Measurements from ENCODE around the gene USP46. TPM values are rescaled to one million over a fixed set of nuclear protein-coding genes. Genes with fewer than 3 reads are reported as not detected.

The USP46 gene
- total RNA-seq, 1 donor from 2014 or later, result 51.2 TPM

GRCh38 chr4:52661966-52662690 lies 3.0 kb upstream of the USP46 start:
- no peak overlapping the region for H3K4me3 ChIP-seq (ENCODE audit: insufficient read depth, low read depth, low read length)
- H4K20me1 ChIP-seq (ENCODE audit: insufficient read depth, low read length), result peaks cover 11% of the 10 kb centered on the region
- Mint-ChIP-seq H3K27ac (ENCODE audit: unreplicated experiment) (no peak overlapping the region), H3K4me1 (ENCODE audit: low read depth, unreplicated experiment) (peaks cover 17% of the 10 kb centered on the region), H3K36me3 (ENCODE audit: low read depth, unreplicated experiment) (peaks cover 3% of the 10 kb centered on the region), H3K4me3 (ENCODE audit: unreplicated experiment) (peak overlapping the region; percentile 4), H3K9me3 (ENCODE audit: unreplicated experiment) (peaks cover 2% of the 10 kb centered on the region), H3K27me3 (ENCODE audit: low read depth, unreplicated experiment) (no peaks in the 10 kb centered on the region)
- TF ChIP-seq EZH2 (IDR thresholded peaks at IDR 0.05; ENCODE audit: insufficient read depth, low read length) (no peak), CTCF (IDR thresholded peaks at IDR 0.05; ENCODE audit: insufficient read depth, low read depth, low read length) (no peak)
- no peak overlapping the region for H3K27ac ChIP-seq (ENCODE audit: low read depth, low read length)
- FAIRE-seq (no peak), DNase-seq (ENCODE audit: low read depth) (no peak)
- no peaks in the 10 kb centered on the region for H3K9me3 ChIP-seq (ENCODE audit: insufficient read depth, low read depth, low read length)
- H2AFZ ChIP-seq (ENCODE audit: low read depth, low read length), result no peak overlapping the region
- no peak overlapping the region for H3K4me2 ChIP-seq (ENCODE audit: low read length)
- H3K27me3 ChIP-seq (ENCODE audit: insufficient read depth, low read length), result no peaks in the 10 kb centered on the region
- peaks cover 20% of the 10 kb centered on the region for H3K79me2 ChIP-seq (ENCODE audit: insufficient read depth, low read length)
- H3K4me1 ChIP-seq (ENCODE audit: insufficient read depth, low read length), result peaks cover 16% of the 10 kb centered on the region
- H3K9ac ChIP-seq (ENCODE audit: low read length), result no peak overlapping the region
- no peaks in the 10 kb centered on the region for H3K36me3 ChIP-seq (ENCODE audit: insufficient read depth, low read length)

DNA sequence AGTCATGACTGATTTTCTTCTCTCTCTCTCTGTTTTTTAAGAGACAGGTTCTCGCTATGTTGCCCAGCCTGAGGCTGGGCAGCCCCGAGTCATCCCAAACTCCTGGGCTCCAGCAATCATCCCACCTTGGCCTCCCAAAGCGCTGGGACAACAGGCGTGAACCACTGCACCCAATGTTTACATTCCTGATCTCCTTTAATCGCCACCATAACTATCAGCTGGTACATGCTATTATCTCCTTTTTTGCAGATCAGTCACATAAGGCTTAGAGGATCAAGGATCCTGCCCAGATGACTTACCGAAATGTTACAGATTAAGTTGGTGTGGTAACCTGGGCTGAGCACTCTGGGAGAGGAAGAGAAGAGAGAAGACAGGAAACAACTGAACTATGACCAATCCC lies 1.5 kb upstream of the USP46 start:
- Histone ChIP-seq H2AFZ (ENCODE audit: low read depth, low read length) (no peak overlapping the region), H3K4me1 (ENCODE audit: insufficient read depth, low read length) (peaks cover 16% of the 10 kb centered on the region), H3K9me3 (ENCODE audit: insufficient read depth, low read depth, low read length) (no peaks in the 10 kb centered on the region), H3K27me3 (ENCODE audit: insufficient read depth, low read length) (no peaks in the 10 kb centered on the region), H3K36me3 (ENCODE audit: insufficient read depth, low read length) (no peaks in the 10 kb centered on the region), H3K4me3 (ENCODE audit: insufficient read depth, low read depth, low read length) (no peak overlapping the region), H3K79me2 (ENCODE audit: insufficient read depth, low read length) (peaks cover 32% of the 10 kb centered on the region), H3K9ac (ENCODE audit: low read length) (no peak overlapping the region), H3K4me2 (ENCODE audit: low read length) (peak overlapping the region; percentile 95), H4K20me1 (ENCODE audit: insufficient read depth, low read length) (peaks cover 22% of the 10 kb centered on the region), H3K27ac (ENCODE audit: low read depth, low read length) (no peak overlapping the region)
- Mint-ChIP-seq H3K36me3 (ENCODE audit: low read depth, unreplicated experiment) (peaks cover 3% of the 10 kb centered on the region), H3K4me1 (ENCODE audit: low read depth, unreplicated experiment) (peaks cover 22% of the 10 kb centered on the region), H3K27me3 (ENCODE audit: low read depth, unreplicated experiment) (no peaks in the 10 kb centered on the region), H3K27ac (ENCODE audit: unreplicated experiment) (no peak overlapping the region), H3K9me3 (ENCODE audit: unreplicated experiment) (peaks cover 2% of the 10 kb centered on the region), H3K4me3 (ENCODE audit: unreplicated experiment) (peak overlapping the region; percentile 88)
- TF ChIP-seq EZH2 (IDR thresholded peaks at IDR 0.05; ENCODE audit: insufficient read depth, low read length) (no peak), CTCF (IDR thresholded peaks at IDR 0.05; ENCODE audit: insufficient read depth, low read depth, low read length) (no peak)
- FAIRE-seq (no peak), DNase-seq (ENCODE audit: low read depth) (no peak)

DNA sequence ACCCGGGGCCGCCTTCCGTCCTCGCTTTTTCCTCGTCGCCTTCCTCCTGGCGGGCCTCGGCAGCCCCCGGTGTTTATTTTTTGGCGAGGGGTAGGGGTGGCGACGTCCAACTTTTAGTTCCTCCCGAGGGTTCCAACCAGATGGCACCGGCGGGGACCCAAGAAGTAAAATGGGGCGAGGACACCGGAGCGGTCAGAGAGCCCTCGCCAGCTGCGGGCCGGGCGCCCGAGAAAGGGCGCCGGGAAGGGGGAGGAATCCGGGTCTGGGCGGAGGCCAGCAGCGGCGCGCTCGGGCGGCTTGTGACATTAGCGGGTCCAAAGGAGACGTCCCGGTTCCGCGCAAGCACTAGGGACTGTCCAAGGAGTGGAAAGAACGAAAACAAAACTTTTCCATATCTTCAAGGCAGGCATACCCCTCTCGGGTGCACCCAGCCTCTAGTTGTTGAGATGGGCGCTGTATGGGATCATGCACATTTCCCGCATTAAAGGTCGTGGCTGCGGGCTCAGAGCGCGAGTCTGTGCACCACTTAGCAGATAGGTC lies 691 bp upstream of the USP46 start:
- Histone ChIP-seq H3K27ac (ENCODE audit: low read depth, low read length) (peak overlapping the region; percentile 76), H3K36me3 (ENCODE audit: insufficient read depth, low read length) (no peaks in the 10 kb centered on the region), H4K20me1 (ENCODE audit: insufficient read depth, low read length) (peaks cover 31% of the 10 kb centered on the region), H3K4me3 (ENCODE audit: insufficient read depth, low read depth, low read length) (peak overlapping the region; percentile 74), H3K27me3 (ENCODE audit: insufficient read depth, low read length) (no peaks in the 10 kb centered on the region), H3K79me2 (ENCODE audit: insufficient read depth, low read length) (peaks cover 40% of the 10 kb centered on the region), H3K4me1 (ENCODE audit: insufficient read depth, low read length) (peaks cover 16% of the 10 kb centered on the region), H3K9me3 (ENCODE audit: insufficient read depth, low read depth, low read length) (no peaks in the 10 kb centered on the region), H3K4me2 (ENCODE audit: low read length) (peak overlapping the region; percentile 95), H3K9ac (ENCODE audit: low read length) (peak overlapping the region; percentile 92), H2AFZ (ENCODE audit: low read depth, low read length) (peak overlapping the region; percentile 72)
- FAIRE-seq (no peak), DNase-seq (ENCODE audit: low read depth) (no peak)
- Mint-ChIP-seq H3K4me3 (ENCODE audit: unreplicated experiment) (peak overlapping the region; percentile 88), H3K27ac (ENCODE audit: unreplicated experiment) (peak overlapping the region; percentile 83), H3K9me3 (ENCODE audit: unreplicated experiment) (peaks cover 2% of the 10 kb centered on the region), H3K36me3 (ENCODE audit: low read depth, unreplicated experiment) (peaks cover 3% of the 10 kb centered on the region), H3K27me3 (ENCODE audit: low read depth, unreplicated experiment) (no peaks in the 10 kb centered on the region), H3K4me1 (ENCODE audit: low read depth, unreplicated experiment) (peaks cover 22% of the 10 kb centered on the region)
- TF ChIP-seq CTCF (IDR thresholded peaks at IDR 0.05; ENCODE audit: insufficient read depth, low read depth, low read length), result no peak
- no peak for TF ChIP-seq EZH2 (IDR thresholded peaks at IDR 0.05; ENCODE audit: insufficient read depth, low read length)

All from astrocyte (in vitro differentiated cells and primary cell).